UCSD-AML1 (cell line): ENCODE results near the gene WNT5B.
"Not testable (repeated sequence)": the region's sequence is repeated elsewhere in the genome, so short reads cannot be mapped to it uniquely, and the experiment has no call there.

ENCODE experiments used
- DNase-seq: peaks from one replicate; lab custom pipeline; 2025; ENCODE audit not compliant: unreplicated experiment; lab: John Stamatoyannopoulos, UW

The WNT5B gene

DNA sequence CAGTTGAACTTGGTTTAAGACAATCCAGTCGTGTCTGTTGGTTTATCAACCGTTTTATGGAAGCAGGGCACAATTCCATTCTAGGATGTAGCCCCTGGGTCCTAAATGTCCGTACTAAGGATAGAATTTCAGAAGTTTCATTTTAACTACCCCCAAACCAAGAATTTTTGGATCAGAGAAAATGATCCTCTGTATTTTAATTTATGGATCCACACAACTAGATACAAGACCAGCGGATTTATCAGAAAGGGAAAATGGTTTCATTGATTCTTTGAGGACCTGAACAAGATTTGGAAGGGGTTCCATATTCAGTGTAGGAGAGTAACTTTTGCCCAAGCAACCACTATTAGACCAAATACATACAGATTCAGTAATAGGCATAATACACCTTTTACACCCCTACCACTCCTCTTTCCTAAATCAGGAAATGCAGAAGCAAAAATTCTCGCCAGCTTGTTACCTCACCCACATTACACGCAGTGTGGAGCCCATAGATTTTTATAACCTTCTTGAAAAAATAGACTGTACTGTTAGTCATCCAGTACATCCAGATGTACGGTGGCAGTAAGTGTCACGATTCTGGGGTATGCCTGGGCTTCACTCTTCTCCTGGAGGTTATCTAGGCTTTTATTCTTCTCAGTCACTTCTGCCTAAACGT is 33.2 kb upstream of the WNT5B start:
- no peak for DNase-seq

DNA sequence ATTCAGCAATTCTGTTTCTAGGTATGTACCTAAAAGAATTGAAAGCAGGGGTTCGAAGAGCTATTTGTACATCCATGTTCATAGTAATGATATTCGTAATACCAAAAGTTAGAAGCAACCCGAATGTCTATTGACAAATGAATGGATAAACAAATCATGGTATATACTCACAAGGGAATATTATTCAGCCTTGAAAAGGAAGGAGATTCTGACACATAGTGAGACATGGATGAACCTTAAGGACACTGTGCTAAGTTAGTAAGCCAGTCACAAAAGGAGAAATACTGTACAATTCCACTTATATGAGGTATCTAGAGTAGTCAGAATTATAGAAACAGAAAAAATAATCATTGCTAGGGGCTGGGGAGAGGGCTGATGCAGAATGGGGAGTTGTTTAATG is 30.3 kb upstream of the WNT5B start:
- DNase-seq, result no peak

DNA sequence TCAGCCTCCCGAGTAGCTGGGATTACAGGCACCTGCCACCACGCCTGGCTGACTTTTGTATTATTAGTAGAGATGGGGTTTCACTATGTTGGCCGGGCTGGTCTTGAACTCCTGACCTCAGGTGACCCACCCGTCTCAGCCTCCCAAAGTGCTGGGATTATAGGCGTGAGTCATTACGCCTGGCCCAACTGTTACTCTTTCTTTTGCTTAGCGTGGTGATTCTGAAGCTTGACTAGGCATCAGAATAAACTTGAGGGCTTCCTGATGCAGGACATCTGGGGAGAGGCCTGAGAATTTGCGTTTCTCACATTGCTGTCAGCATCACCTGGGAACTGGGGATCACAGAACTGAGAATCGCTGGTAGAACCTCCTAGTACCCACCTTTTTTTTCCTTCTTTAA is 26.3 kb upstream of the WNT5B start:
- DNase-seq, result not testable (repeated sequence)

DNA sequence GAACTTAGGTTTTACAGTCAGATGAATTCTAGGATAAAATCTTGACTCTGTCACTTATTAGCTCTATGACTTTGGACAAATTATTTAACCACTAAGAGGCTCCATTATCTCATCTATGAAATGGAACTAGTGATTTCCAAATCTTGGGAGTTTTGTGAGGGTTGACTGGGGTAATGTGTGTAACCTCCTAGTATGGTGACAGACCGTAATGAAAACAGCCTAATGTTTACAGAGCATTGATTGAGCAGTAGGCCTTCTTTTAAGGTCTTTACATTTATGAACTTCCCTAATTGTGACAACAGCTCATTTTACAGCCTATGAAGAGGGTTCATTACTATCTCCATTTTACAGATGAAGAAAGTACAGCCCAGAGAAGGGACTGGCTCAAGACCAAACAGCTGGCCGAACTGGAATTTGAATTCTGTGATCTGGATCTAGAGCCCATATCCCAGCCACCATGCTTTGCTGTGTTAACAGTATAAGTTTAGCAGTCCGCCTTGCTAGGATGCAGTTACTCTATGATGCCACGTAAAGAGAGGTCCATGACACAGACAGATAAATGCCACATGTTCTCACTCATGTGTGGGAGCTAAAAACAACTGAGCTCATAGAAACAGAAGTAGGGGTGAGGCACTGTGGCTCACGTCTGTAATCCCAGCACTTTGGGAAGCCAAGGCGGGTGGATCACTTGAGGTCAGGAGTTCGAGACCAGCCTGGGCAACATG is 25.6 kb upstream of the WNT5B start:
- DNase-seq, result no peak

DNA sequence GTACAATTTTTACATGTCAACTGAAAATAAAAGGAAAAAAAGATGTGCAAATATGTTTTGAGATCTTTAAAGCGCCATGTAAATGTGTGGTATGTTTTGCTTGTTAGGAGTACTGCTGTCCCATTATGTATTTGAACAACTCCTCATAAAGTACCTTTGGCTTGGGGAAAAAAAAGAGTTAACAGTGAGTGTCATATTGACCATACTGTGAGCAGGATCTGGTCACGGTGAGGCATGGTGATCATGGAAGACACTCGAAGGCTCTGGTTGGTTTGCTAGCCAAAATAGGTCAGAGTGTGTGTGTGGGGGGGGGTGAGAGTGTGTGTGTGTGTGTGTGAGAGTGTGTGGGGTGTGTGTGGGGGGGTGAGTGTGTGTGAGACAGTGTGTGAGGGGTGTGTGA is 24.6 kb upstream of the WNT5B start:
- DNase-seq, result no peak

DNA sequence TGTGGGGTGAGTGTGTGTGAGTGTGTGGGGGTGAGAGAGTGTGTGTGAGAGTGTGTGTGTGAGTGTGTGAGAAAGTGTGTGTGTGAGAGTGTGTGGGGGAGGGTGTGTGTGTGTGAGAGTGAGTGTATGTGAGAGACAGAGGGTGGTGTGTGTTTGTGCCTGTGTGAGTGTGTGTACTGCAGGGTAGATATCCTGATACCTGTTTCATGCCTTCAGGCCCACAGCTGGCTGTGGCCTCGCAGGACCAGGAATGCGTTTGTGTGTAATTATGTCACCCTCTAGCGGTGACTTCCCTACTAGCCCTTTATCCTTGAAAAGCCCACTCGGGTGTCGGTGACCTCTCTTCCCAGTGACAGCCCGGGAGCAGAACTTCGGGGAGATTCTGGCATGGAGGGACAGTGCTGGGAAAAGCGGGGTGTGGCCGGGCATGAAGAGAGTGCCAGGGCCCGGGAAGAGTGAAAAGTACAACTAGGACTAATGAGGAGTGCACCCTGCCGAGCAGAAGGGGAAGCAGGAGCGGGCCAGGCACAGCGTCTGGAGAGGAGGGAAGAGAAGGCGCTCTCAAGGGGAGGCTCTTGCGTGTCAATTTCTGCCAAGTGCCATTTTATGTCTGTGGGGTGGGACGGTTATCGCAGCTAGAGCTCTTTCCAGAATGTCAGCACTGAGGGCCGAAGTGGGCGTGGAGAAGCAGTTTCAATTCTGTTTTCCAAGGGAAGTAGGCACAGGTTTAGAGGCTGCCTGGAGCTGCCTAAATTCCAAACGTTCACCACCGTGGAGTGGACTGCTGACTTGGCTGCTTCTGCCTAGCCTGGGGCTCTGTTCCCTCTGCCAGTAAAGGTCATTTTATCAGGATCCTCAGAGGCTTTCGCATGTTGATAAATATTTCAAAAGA is 23.7 kb upstream of the WNT5B start:
- peak; percentile 71 for DNase-seq

DNA sequence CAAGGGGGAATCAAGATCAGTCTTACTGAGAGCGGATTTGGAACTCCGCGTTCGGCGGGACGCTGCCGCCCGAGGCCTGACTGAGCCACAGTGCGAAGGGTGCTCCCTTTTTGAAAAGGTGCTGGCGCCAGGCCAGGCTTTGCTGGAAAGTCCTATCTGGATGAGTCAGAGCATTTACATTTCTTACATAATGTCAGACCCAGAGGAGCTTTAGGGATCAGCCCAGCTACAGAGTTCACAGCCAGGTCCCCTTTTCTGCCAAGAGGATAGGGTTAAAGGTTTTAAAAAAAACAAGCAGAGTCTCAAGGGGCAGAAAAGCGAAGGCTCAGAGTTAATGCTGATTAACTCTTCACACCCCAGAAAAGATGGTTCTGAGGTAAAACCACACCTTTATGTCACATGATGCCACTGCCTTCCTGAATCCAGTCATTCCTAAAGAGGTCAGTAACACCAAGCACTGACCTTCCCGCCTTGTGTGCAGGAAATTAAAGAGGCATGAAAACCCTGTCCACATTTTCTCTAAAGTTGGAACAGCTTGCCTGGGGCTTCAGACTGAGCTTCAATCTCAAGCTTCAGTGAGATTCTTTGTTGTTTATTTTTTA is 22.9 kb upstream of the WNT5B start:
- peak; percentile 43 for DNase-seq

DNA sequence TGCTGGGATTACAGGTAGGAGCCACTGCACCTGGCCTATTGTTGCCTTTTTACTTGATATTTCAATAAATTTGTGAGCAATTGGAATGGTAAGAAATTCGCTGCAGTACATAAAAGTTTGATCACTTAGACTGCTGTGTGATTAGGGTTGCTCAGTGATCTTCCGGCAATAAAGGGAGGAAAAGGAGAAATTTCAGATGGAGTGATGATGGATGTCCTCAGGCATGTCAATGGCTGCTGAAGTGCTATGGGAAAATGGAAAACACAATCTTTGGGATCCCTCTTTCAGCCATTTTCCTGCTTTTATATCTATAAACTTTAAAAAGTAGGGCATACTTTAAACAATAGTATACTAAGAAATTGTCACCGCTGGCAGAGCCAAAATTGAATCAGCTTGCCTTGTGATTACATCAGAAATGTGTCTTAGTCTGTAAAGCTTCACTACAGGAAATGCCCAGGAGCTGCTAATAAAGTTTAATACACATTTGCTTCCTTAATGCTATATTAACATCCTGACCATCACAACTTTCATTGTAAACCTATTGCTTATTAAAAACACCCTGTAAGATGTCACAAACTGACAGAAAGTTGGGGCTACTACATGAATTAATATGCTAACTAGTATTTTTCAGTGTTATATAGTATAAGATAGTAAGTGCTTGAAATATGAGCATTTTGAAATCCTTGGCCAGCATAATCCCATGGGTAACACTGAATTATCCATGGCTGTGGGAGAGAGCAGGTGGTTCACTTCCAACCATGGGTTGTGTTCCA is 20.9 kb upstream of the WNT5B start:
- no peak for DNase-seq

DNA sequence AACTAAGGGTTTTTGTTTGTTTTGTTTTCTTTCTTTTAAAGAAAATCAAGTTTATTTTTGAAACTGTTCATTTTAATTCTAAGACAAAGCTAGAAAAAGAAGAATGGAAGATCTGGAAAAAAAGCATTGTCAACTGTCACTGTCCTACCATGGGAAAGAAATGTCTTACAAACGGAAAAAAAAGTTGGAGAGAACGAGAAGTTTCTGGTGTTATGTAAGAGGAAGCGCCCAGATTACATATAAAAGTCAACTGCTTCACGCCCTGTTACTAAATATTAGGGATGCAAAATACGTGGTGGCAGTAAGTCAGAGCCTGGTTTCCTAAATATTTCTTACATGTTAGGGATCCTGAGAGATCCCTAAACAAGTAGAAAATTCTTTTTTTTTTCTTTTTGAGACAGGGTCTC is 20.3 kb upstream of the WNT5B start:
- no peak for DNase-seq

DNA sequence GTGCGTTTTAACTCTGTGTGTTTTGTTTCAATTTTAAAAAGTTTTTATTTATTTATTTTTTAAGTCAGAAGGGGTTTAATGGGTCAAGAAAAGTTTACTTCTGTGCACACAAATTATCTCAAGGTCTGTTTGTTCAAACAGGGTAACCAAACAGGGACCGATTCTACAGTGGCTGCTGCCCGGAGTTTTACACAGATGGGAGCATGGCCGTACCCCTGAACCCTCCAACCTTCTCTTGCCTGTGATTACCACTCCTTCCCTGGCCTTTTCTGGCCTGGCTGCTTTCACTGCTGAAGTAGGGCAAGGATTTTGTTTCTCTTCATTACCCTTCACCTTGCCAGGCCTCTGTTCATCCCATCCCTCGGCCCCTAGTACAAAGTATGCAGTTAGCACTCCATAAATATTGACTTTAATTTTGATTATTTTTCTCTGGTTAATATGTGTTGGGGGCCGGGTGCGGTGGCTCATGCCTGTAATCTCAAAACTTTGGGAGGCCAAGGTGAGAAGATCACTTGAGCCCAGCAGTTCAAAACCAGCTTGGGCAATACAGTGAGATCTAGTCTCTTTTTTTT is 18.9 kb upstream of the WNT5B start:
- no peak for DNase-seq

DNA sequence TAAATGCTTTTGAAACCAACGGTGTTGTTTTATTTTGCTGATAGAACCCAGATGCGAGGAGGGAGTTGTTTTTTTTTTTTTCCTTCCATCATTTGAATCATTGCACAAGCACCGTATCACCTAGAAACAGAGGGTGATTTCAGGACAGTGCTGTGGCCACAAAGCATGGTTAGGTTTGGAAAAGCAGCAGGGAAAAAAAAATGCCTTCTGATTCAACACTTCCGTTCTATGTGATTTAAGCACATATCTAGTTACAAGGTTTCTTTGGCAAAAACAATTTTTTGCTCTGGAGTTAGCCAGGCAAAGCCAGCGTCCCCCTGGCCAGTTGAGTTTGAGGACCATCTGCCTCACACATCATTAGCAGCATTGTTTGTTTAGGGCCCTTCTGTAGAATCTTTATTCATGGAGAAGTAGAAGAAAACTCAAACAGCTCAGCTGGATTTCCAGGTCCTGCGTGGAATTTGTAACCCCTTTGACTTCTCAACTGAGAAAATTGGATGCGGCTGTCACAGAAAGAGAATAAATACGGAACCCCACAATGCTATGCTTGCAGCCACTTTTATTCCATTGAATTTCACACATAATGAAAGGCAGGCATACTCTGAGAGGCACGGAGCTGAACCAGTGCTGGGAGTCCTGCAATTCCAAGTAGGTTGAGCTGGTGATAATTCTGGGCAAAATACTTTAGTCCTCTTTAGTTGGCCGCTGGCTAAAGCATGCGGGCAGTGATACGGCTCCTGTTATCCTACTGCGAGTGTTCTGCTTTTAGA is 17.0 kb upstream of the WNT5B start:
- no peak for DNase-seq

DNA sequence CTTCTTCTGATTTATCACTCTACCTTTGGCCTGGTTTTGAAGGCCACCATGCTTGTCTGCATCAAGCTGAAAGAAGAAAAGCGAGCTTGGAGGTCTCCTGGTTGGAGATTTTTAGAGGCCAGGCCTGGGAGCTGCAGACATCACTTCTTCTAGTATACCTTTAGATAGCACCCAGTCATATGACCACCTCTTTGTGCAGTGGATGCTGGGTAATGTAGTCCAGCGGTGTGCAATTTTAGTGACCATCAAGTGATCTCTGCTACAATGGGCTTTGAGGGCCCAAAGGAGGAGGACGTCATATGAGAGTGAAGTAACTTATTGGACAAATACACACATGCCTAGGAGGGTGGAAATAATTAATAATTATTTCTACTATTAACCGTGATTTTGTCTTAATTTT is 15.2 kb upstream of the WNT5B start:
- no peak for DNase-seq

DNA sequence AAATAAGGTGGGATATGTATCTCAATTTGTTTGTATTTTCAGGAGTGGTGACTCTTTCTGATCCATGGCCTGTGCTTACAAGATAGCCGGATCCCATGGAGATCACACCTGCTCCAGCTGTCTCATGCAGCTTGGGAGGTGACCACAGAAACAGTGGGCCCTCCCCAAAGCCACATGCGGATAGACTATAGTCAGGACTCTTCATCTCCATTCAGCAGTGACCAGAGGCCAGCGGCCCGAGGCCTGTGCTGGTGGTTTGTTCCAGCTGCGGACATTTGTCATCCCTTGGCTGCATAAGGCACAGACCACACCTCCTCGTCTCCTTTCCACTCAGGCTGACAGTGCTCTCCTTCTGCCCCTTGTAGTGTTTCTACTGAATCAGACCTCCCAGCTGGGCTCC is 14.7 kb upstream of the WNT5B start:
- no peak for DNase-seq

DNA sequence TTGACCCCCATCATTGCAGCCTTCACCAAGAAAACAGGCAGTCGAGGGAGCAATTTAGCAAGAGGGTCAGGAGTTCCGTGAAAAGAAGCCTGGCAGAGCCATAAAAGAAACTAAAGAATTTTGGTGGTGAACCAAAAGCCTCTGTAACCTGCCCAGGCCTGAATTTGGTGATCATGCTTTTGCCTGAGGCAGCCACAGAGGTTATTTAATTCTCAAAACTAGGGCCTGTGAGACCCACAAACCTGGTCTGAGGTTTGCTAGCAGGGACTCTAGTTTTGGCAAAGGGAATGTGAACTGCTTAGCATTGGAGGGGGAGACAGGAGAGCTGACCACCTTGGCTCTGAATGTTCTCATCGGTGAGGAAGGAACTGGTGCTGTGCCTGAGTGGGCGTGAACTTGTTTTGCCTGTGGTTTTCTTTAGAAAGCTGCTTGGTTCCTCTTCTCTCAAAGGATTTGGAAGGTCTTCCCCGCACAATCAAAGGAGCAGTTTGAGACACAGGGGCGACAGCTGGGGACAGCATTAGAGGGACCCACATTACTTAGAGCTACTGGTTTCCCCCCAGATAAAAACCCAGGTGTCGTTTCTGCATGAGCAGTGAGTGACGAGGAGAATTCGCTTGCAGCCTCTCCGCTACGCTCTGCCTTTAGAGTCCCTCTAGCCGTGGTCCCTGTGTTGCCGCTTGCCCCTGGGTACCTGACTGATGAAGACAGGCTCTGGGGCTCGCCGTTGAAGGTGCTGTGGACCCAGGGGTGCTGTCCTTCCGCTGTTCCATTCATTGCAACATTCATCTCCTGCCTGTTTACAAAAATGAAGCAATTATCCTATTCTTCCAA is 12.6 kb upstream of the WNT5B start:
- DNase-seq, result peak; percentile 23

DNA sequence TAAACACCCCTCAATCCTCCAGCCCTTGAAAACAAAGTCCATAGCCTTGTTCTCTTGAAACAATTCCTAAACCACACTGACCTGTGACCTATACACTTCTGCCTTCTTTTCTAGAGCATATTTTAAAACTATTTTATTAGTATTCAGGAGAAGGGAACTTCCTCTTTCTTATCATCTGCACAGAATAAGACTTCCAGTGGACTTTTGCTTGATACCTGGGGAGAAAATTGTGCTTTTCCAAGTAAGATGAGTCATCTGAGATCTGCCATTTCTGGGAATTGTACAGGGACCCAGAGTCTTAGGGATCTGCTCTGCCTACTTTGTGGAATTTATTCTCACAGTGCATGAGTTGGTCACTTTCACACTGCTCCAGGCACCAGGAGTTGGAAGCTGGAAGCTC is 10.5 kb upstream of the WNT5B start:
- no peak for DNase-seq

DNA sequence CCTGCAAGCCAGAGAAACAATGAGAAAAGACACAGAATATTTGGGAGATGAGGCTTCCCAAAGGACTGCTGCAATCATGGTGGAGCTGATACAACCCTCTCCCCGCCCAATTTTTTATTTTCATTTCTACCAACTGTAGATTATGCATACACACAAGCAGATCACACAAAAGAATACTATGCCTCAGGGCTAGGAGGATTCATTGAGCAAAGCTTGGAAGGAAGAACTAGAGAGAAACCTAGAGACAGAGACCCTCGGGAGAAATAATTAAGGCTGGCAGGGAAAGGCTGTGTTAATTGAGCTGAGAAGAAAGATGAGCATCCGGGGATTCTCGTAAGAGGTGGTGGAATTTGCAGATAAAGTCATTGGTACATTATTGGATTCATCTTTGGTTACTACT is 9.9 kb upstream of the WNT5B start:
- no peak for DNase-seq

DNA sequence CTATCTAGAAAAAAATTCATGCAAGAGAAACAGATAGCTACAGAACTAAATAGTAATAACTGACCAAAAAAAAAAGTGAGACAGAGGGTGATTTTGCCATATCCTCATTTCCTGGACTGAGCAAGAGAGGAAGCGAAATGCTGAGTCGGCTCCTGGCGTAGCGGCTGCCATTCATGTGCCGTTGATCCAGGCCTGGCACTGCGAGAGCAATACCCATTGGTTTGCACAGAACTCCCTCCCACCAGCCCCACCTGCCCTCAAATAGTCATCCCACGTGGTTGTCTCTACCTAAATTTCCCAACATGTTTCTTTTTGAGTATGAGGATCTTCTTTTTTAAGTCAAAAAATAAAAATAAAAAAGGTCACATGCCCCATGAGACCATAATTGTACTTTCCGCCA is 9.4 kb upstream of the WNT5B start:
- peak; percentile 61 for DNase-seq

DNA sequence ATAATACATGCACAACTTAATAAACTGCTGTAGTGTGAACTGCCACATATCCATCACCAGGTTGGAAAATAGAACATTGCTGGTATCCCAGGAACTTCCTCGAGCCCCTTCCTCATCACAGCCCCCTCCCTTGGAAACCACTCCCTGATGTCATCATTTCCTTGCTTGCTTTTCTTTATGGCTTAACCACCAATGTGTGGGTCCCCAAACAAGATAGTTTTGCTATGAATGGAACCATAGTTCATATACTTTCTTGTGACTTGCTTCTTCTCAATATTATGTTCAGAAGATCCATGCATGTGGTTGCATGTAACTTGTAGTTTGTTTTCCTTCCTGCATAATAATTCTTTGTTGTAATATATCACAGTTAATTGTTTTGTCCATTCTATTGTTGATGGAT is 8.9 kb upstream of the WNT5B start:
- no peak for DNase-seq

DNA sequence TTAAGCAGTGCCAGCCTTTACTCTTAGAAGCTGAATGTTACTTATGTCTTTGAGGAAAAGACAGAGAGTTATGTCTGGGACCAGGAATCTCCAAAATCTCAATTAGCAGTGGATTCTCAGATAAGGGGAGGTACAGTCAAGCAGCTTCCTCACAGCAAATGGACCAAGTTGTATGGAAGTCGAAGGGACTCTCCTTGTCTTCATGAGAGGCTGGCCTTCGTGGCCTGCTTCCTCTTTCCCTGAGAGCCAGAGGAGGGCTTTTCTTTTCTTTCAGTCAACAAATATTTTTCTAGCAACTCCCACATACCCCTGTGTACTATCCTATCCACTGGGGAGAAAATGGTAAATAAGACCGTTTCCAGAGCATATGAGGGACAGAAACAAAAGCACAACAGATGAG is 6.6 kb upstream of the WNT5B start:
- no peak for DNase-seq
